Stimulated activated CD4-positive, alpha-beta T cell treated with anti-CD3 and anti-CD28 coated beads, Interleukin-1b, Interleukin-23, amount 100 ng/mL, for 1 hour (primary cell): ENCODE data around the gene TP53I11.

Experiments used
- DNase-seq, 2 donors: peaks; one replicate each; pipeline ENCODE4 v3.0.0-alpha.2; 2020; ENCODE audit warnings: low read depth in 2 of 2

The TP53I11 gene

GRCh38 chr11:44939673-44940395, 10.8 kb downstream of the TP53I11 start:
- DNase-seq, result no peak

GRCh38 chr11:44938066-44938691, 12.5 kb downstream of the TP53I11 start:
- DNase-seq, result no peak

GRCh38 chr11:44936951-44937543, 13.6 kb downstream of the TP53I11 start:
- no peak for DNase-seq

- DNase-seq, result peak; percentile 55 to 75
Observed at GRCh38 chr11:44936525-44936924, 14.2 kb downstream of the TP53I11 start.

- DNase-seq, result no peak
Observed at GRCh38 chr11:44934735-44935250, 15.9 kb downstream of the TP53I11 start.

GRCh38 chr11:44934110-44934509, 16.6 kb downstream of the TP53I11 start:
- DNase-seq, result no peak

GRCh38 chr11:44931466-44931865, 19.2 kb downstream of the TP53I11 start:
- DNase-seq, result no peak

GRCh38 chr11:44930588-44931302, 19.9 kb downstream of the TP53I11 start:
- DNase-seq, result no peak

GRCh38 chr11:44928816-44929215, 21.9 kb downstream of the TP53I11 start:
- no peak for DNase-seq

GRCh38 chr11:44928144-44928543, 22.5 kb downstream of the TP53I11 start:
- no peak for DNase-seq

GRCh38 chr11:44927174-44927661, 23.5 kb downstream of the TP53I11 start:
- DNase-seq, result peak; percentile 15 to 33

- no peak for DNase-seq
Observed at GRCh38 chr11:44926036-44926435, 24.6 kb downstream of the TP53I11 start.

- no peak for DNase-seq
Observed at GRCh38 chr11:44923806-44924205, 26.9 kb downstream of the TP53I11 start.

- DNase-seq, result no peak
Observed at GRCh38 chr11:44923115-44923514, 27.6 kb downstream of the TP53I11 start.

GRCh38 chr11:44920451-44920850, 30.2 kb downstream of the TP53I11 start:
- no peak for DNase-seq

- no peak for DNase-seq
Observed at GRCh38 chr11:44917741-44918140, 32.9 kb downstream of the TP53I11 start.

- no peak for DNase-seq
Observed at GRCh38 chr11:44916801-44917385, 33.8 kb downstream of the TP53I11 start.

- DNase-seq, result no peak
Observed at GRCh38 chr11:44916331-44916730, 34.4 kb downstream of the TP53I11 start.

GRCh38 chr11:44915621-44916020, 35.1 kb downstream of the TP53I11 start:
- DNase-seq, result no peak

- no peak for DNase-seq
Observed at GRCh38 chr11:44915004-44915403, 35.7 kb downstream of the TP53I11 start.

- no peak for DNase-seq
Observed at GRCh38 chr11:44914105-44914504, 36.6 kb downstream of the TP53I11 start.

GRCh38 chr11:44913502-44913901, 37.2 kb downstream of the TP53I11 start:
- DNase-seq, result no peak
